GM06990 (cell line): ENCODE measurements around the gene SMIM23.

Source experiments
- DNase-seq: peaks from one replicate; pipeline ENCODE4 v3.0.0-alpha.2; 2011; ENCODE audit not compliant: insufficient read length; ENCODE audit errors: extremely low read depth
- H3K27me3 ChIP-seq: replicated peaks from 2 replicates; pipeline ENCODE4 v1.6.0; 2011; ENCODE audit warnings: low read length; ENCODE audit not compliant: control insufficient read depth, insufficient read depth
- H3K36me3 ChIP-seq: 2 replicates; pipeline ENCODE4 v1.5.1; 2011; ENCODE audit warnings: low read length; ENCODE audit not compliant: control insufficient read depth, insufficient read depth
- H3K4me3 ChIP-seq: replicated peaks from 2 replicates; pipeline ENCODE4 v1.5.1; 2011; ENCODE audit warnings: low read depth, mild to moderate bottlenecking, control low read depth, low read length
- TF ChIP-seq, protein P1 (sequence below): IDR thresholded peaks from 2 replicates; pipeline ENCODE4 v1.5.1; 2011; ENCODE audit warnings: low read length, control low read depth, mild to moderate bottlenecking, inconsistent platforms; ENCODE audit not compliant: insufficient read depth, poor library complexity, severe bottlenecking

The SMIM23 gene

DNA sequence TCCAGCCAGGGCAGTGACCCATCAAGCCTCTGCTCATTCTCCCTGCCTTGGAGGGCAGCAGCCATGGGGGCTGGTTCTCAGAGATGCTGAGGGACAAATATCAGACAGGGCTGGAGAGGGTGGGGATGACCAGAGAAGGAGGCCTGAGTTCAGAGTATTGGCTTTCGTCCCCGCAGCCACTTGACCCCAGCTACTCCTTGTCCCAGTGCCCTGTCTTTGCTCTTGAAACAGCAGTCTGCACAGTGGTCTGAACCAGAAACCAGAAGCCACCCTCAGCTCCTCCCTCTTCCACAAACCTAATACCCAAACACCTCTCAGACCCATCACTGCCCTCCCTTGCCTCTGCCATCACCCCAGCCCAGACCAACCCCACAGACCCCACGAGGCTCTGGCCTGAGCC, 36.3 kb upstream of the SMIM23 start:
- Histone ChIP-seq H3K4me3 (no peak overlapping the region), H3K36me3 (no peaks in the 10 kb centered on the region), H3K27me3 (no peaks in the 10 kb centered on the region)
- no peak for DNase-seq
- TF ChIP-seq, protein P1, sequence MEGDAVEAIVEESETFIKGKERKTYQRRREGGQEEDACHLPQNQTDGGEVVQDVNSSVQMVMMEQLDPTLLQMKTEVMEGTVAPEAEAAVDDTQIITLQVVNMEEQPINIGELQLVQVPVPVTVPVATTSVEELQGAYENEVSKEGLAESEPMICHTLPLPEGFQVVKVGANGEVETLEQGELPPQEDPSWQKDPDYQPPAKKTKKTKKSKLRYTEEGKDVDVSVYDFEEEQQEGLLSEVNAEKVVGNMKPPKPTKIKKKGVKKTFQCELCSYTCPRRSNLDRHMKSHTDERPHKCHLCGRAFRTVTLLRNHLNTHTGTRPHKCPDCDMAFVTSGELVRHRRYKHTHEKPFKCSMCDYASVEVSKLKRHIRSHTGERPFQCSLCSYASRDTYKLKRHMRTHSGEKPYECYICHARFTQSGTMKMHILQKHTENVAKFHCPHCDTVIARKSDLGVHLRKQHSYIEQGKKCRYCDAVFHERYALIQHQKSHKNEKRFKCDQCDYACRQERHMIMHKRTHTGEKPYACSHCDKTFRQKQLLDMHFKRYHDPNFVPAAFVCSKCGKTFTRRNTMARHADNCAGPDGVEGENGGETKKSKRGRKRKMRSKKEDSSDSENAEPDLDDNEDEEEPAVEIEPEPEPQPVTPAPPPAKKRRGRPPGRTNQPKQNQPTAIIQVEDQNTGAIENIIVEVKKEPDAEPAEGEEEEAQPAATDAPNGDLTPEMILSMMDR, result no peak

- Histone ChIP-seq H3K27me3 (no peaks in the 10 kb centered on the region), H3K36me3 (no peaks in the 10 kb centered on the region), H3K4me3 (no peak overlapping the region)
- TF ChIP-seq, protein P1, result peak; percentile 26
- DNase-seq, result no peak
These were observed 35.3 kb upstream of the SMIM23 start for GRCh38 chr5:171750311-171750788.

GRCh38 chr5:171755354-171755821, 30.2 kb upstream of the SMIM23 start:
- DNase-seq, result no peak
- TF ChIP-seq, protein P1, result no peak

DNA sequence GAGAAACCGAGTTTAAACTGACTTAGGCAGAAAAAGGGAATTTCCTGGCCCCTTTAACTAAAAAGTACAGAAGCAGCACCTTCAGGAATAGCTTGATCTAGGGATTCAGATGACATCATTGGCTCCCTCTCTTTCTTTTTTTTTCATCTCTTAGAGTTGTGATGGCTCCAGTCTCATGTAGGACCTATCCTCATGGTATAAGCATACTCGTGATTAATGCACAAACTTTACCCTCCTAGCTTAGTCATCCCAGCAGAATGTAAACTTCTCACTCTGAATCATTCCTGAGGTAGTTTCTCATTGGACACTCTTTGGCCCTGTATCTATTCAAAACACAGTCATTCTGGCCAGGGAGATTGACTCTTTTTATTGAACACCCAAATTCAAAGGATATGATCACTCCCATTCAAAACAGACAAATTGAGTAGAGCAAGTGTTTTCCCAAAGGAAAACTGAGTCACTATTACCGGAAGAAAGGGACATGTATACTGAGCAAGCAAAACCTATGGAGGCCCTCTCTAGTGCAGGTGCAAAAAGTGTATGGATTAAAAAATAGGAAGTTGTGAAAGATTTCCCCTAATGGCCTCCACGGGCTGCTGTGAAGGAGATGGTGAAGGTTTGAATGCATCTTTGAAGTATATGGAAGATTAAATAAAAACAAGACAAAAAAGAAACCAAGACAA, 27.6 kb upstream of the SMIM23 start:
- TF ChIP-seq, protein P1, result no peak
- Histone ChIP-seq H3K4me3 (no peak overlapping the region), H3K27me3 (no peaks in the 10 kb centered on the region), H3K36me3 (no peaks in the 10 kb centered on the region)
- DNase-seq, result no peak

More at GRCh38 chr5:171755354-171755821, 30.2 kb upstream of the SMIM23 start:
- Histone ChIP-seq H3K27me3 (no peaks in the 10 kb centered on the region), H3K36me3 (no peaks in the 10 kb centered on the region), H3K4me3 (no peak overlapping the region)

DNA sequence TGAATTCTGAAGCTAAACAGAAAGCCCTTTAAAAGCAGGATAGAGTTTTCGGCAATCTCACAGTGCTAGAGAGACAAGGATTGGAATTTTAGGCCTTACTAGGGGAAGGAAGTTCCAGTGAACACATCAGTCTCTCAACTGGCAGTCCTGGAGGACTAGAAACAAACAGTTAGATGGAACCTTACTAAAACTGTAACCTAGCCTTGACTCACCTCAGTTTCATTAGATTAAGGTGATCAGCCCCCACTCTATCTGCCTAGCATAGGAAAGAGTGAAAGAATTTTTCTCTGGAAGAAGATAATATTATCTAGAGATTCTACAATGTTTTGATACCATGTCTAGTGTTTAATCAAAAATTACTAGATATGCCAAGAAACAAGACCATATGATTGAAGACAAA, 25.8 kb upstream of the SMIM23 start:
- H3K4me3 ChIP-seq, result no peak overlapping the region
- H3K27me3 ChIP-seq, result 0 out of 2 replicates have a peak, but pooled peaks cover 2% of the 10 kb centered on the region
- TF ChIP-seq, protein P1, result no peak
- no peaks in the 10 kb centered on the region for H3K36me3 ChIP-seq
- DNase-seq, result no peak
